Measurements from ENCODE around the gene FAM174A.

GRCh38 chr5:100539519-100539918 is 4.3 kb downstream of the FAM174A start:
- no peak for TF ChIP-seq SP1 (IDR thresholded peaks at IDR 0.05)
- TF ChIP-seq TARDBP (IDR thresholded peaks at IDR 0.05): no peak
- TF ChIP-seq FOXM1 (IDR thresholded peaks at IDR 0.05; ENCODE audit: borderline replicate concordance): no peak
- TF ChIP-seq CTBP1 (IDR thresholded peaks at IDR 0.05; ENCODE audit: borderline replicate concordance): no peak
- no peak for TF ChIP-seq FOXA1 (IDR thresholded peaks at IDR 0.05)
- no peak for TF ChIP-seq BHLHE40 (IDR thresholded peaks at IDR 0.05; ENCODE audit: borderline replicate concordance)
- TF ChIP-seq SUZ12 (IDR thresholded peaks at IDR 0.05): no peak
- TF ChIP-seq FOXK2 (IDR thresholded peaks at IDR 0.05): no peak
- no peak for TF ChIP-seq HDGF (IDR thresholded peaks at IDR 0.05; ENCODE audit: borderline replicate concordance)

All from HEK293T (cell line).